ENCODE measurements around the gene WDPCP. TPM values are rescaled to one million over a fixed set of nuclear protein-coding genes. Genes with fewer than 3 reads are reported as not detected.
"Not testable (repeated sequence)": the region's sequence is repeated elsewhere in the genome, so short reads cannot be mapped to it uniquely, and the experiment has no call there.

Gene WDPCP
- total RNA-seq, 1 donor from 2014 or later: 11.8 TPM

DNA sequence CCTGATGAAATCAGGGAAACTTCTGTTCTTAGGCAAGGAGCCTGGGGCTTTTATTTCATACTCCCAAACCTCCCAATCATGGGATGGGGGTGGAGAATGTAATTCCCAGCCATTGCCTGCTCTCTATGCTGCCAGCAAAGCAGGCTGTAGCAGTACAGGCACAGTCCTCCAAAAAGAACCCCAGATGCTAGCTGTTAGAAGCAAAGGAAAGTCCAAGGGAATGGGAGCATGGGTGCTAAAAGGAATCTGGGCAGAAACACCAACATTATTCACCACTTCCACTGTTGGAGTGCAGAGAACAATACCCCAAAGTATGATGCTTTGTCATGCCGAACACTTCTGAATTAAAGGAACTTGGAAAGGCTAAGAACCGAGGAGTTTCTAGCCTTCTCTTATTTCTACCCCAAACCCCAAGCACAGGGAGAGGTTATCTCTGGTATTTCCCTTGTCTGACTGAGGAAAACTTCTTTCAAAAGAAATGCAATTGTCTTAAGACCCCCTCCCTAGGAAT, 25.2 kb upstream of the WDPCP start:
- H3K4me1 Mint-ChIP-seq (ENCODE audit: unreplicated experiment): peaks cover 14% of the 10 kb centered on the region
- H3K27ac Mint-ChIP-seq: peak overlapping the region; percentile 98
- DNase-seq (ENCODE audit: extremely low spot score, unreplicated experiment): no peak
- H3K36me3 Mint-ChIP-seq: no peaks in the 10 kb centered on the region
- no peak overlapping the region for H3K4me3 Mint-ChIP-seq
- H3K27me3 Mint-ChIP-seq: no peaks in the 10 kb centered on the region
- TF ChIP-seq, protein P1, sequence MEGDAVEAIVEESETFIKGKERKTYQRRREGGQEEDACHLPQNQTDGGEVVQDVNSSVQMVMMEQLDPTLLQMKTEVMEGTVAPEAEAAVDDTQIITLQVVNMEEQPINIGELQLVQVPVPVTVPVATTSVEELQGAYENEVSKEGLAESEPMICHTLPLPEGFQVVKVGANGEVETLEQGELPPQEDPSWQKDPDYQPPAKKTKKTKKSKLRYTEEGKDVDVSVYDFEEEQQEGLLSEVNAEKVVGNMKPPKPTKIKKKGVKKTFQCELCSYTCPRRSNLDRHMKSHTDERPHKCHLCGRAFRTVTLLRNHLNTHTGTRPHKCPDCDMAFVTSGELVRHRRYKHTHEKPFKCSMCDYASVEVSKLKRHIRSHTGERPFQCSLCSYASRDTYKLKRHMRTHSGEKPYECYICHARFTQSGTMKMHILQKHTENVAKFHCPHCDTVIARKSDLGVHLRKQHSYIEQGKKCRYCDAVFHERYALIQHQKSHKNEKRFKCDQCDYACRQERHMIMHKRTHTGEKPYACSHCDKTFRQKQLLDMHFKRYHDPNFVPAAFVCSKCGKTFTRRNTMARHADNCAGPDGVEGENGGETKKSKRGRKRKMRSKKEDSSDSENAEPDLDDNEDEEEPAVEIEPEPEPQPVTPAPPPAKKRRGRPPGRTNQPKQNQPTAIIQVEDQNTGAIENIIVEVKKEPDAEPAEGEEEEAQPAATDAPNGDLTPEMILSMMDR (conservative IDR thresholded peaks at IDR 0.05): no peak
- no peaks in the 10 kb centered on the region for H3K9me3 Mint-ChIP-seq

DNA sequence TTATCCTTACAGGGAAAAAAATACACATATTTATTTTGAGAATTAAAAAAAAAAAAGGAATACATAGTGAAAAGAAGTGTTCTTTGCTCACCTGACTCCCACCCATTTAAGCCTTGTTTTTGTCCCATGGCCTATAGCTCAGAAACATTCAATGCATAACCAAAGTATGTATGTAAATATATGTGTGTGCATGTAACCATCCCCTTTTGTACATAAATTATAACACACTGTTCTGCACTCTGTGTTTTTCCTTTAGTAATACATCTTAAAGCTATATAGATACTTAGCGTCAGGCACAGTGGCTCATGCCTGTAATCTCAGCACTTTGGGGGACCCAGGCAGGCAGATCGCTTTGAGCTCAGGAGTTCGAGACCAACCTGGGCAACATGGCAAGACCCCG, 22.2 kb upstream of the WDPCP start:
- Mint-ChIP-seq H3K36me3 (peaks cover 12% of the 10 kb centered on the region), H3K4me1 (ENCODE audit: unreplicated experiment) (peaks cover 14% of the 10 kb centered on the region), H3K27ac (no peak overlapping the region), H3K4me3 (no peak overlapping the region), H3K27me3 (no peaks in the 10 kb centered on the region), H3K9me3 (no peaks in the 10 kb centered on the region)
- TF ChIP-seq, protein P1 (conservative IDR thresholded peaks at IDR 0.05): no peak
- DNase-seq (ENCODE audit: extremely low spot score, unreplicated experiment): no peak

DNA sequence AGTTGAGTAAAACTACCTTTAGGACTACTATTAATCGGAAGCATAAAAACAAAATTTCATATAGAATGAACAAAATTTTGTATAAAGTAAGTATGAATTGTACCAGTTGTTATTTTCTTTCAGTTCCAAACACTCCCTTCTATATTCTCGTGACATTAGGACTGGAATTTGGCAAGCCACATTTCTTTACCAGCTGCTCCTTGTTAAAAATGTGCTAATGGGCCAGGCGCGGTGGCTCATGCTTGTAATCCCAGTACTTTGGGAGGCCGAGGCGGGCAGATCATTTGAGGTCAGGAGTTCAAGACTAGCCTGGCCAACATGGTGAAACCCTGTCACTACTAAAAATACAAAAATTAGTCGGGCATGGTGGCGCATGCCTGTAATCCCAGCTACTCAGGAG, 20.6 kb upstream of the WDPCP start:
- not testable (repeated sequence) for H3K27ac Mint-ChIP-seq; H3K27me3 Mint-ChIP-seq; H3K4me1 Mint-ChIP-seq (ENCODE audit: unreplicated experiment); DNase-seq (ENCODE audit: extremely low spot score, unreplicated experiment); H3K9me3 Mint-ChIP-seq; H3K4me3 Mint-ChIP-seq
- peaks cover 17% of the 10 kb centered on the region for H3K36me3 Mint-ChIP-seq

DNA sequence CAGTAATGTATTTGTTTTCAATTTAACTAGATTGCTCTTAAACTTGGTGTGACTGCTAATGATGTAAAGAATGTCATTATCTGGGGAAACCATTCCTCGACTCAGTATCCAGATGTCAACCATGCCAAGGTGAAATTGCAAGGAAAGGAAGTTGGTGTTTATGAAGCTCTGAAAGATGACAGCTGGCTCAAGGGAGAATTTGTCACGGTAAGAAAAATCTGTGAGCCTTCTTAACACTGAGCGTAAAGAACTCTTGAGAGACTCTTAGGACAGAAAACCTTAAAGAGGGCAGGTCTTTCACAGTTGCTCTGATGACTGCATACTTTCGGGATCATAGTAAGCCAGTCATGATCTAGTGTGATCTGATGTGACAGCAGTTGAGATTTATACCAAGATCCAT, 16.4 kb upstream of the WDPCP start:
- TF ChIP-seq, protein P1 (conservative IDR thresholded peaks at IDR 0.05): no peak
- Mint-ChIP-seq H3K27me3 (no peaks in the 10 kb centered on the region), H3K9me3 (no peaks in the 10 kb centered on the region), H3K36me3 (peaks cover 38% of the 10 kb centered on the region), H3K4me3 (no peak overlapping the region), H3K27ac (no peak overlapping the region), H3K4me1 (ENCODE audit: unreplicated experiment) (no peaks in the 10 kb centered on the region)
- no peak for DNase-seq (ENCODE audit: extremely low spot score, unreplicated experiment)

DNA sequence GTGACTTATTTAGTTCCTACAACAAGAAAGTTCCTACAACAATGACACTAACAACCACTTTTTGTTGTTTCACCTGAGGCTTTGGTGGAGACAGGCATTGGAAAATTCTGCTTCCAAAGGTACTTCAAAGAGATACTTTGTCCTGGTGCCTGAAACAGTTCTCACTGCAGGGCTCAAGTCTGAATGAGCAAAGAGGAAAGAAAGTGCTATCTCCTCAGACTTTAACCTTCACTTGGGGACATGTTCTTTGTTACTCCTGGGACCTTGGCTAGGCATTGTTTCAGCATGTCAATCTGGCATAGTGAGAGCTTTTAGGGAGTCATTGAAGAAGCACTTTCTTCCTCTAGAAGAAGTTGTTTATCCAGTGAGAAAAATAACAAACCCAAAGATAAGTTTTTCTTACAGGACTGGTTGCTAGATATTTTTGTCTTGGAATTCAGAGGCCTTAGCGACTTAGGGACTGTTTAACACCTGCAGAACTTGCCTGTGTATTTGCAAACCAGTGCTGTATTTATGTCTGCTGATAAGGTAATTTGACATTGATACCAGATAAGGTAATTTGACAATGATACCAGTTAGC, 12.7 kb upstream of the WDPCP start:
- DNase-seq (ENCODE audit: extremely low spot score, unreplicated experiment): no peak
- Mint-ChIP-seq H3K4me3 (no peak overlapping the region), H3K4me1 (ENCODE audit: unreplicated experiment) (no peaks in the 10 kb centered on the region), H3K27ac (peak overlapping the region; percentile 15), H3K27me3 (no peaks in the 10 kb centered on the region), H3K9me3 (no peaks in the 10 kb centered on the region), H3K36me3 (peaks cover 39% of the 10 kb centered on the region)
- TF ChIP-seq, protein P1 (conservative IDR thresholded peaks at IDR 0.05): no peak

DNA sequence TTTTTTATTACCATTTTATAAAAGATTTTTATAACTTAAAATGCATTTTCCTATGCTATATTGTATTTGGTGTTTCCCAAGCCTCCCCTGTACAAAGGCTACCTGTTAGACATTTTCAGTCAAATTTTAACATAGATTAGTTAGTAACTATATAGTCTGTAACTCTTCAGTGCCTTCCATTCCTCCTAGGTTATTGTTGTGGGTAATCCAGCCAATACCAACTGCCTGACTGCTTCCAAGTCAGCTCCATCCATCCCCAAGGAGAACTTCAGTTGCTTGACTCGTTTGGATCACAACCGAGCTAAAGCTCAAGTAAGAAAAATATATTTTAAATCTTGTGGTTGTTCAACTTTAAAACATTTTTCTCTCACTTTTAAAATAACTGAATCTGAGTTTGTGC, 10.7 kb upstream of the WDPCP start:
- Mint-ChIP-seq H3K36me3 (peaks cover 31% of the 10 kb centered on the region), H3K27me3 (no peaks in the 10 kb centered on the region), H3K9me3 (no peaks in the 10 kb centered on the region), H3K4me3 (no peak overlapping the region), H3K4me1 (ENCODE audit: unreplicated experiment) (no peaks in the 10 kb centered on the region), H3K27ac (no peak overlapping the region)
- TF ChIP-seq, protein P1 (conservative IDR thresholded peaks at IDR 0.05): no peak
- no peak for DNase-seq (ENCODE audit: extremely low spot score, unreplicated experiment)
